Vagina (tissue), 2 donors: ENCODE measurements around the gene ATP8A2. TPM values are rescaled to one million over a fixed set of nuclear protein-coding genes. Genes with fewer than 3 reads are reported as not detected.

Experiments
- DNase-seq, 2 donors: peaks; one replicate each; pipeline ENCODE4 v3.0.0-alpha.2; 2017; ENCODE audit errors: extremely low spot score in 2 of 2
- H3K27ac ChIP-seq: fragments of 200-600 bp; sonication (generic); one replicate; pipeline ENCODE4 v1.5.1; 2019
- H3K27me3 ChIP-seq: fragments of 200-600 bp; sonication (generic); one replicate; pipeline ENCODE4 v1.5.1; 2019
- H3K36me3 ChIP-seq, 2 donors: fragments of 200-600 bp; sonication (generic); one replicate each; pipeline ENCODE4 v1.5.1; 2017 to 2019
- H3K4me1 ChIP-seq: fragments of 200-600 bp; sonication (generic); one replicate; pipeline ENCODE4 v1.5.1; 2019
- H3K4me3 ChIP-seq, 2 donors: fragments of 200-600 bp; sonication (generic); 1 replicate in 1 of 2; 2 replicates in 1 of 2; pipeline ENCODE4 v1.5.1; 2016 to 2019
- H3K9me3 ChIP-seq: fragments of 200-600 bp; sonication (generic); one replicate; pipeline ENCODE4 v1.5.1; 2019
- POLR2A ChIP-seq, 2 donors: fragments of 450-650 bp; IDR thresholded peaks; one replicate each; pipeline ENCODE4 v1.6.1; 2017; ENCODE audit warnings: antibody characterized with exemption in 2 of 2, mild to moderate bottlenecking in 2 of 2, moderate library complexity in 2 of 2
- POLR2AphosphoS5 ChIP-seq, 2 donors: sonication (generic); formaldehyde crosslinking; IDR thresholded peaks; one replicate each; pipeline ENCODE4 v1.9.0; 2017; ENCODE audit warnings: antibody characterized with exemption in 2 of 2, mild to moderate bottlenecking in 2 of 2, low read depth in 1 of 2; ENCODE audit not compliant: insufficient read depth in 1 of 2
- intact Hi-C: fragments of 100-400 bp; cut with DNase I; formaldehyde crosslinking; loops from one replicate; pipeline ENCODE4 v1.15.1; 2023
- total RNA-seq: library from RNA; depleted of rRNA; stranded (reverse); fragments of >200 nt; gene quantifications from one replicate; pipeline ENCODE4 v1.2.3, GENCODE V29; 2016
- TF ChIP-seq, protein P1 (sequence below), 3 experiments: fragments of 450-650 bp in 2 of 3; fragments of 200-600 bp in 1 of 3; sonication (generic) in 1 of 3; IDR thresholded peaks; one replicate each; pipeline ENCODE4 v1.5.1; 2017 to 2019; ENCODE audit warnings: antibody characterized with exemption in 3 of 3, mild to moderate bottlenecking in 2 of 3, moderate library complexity in 2 of 3

Gene ATP8A2
- total RNA-seq, 1 donor from 2014 or later, result 1.5 TPM

DNA sequence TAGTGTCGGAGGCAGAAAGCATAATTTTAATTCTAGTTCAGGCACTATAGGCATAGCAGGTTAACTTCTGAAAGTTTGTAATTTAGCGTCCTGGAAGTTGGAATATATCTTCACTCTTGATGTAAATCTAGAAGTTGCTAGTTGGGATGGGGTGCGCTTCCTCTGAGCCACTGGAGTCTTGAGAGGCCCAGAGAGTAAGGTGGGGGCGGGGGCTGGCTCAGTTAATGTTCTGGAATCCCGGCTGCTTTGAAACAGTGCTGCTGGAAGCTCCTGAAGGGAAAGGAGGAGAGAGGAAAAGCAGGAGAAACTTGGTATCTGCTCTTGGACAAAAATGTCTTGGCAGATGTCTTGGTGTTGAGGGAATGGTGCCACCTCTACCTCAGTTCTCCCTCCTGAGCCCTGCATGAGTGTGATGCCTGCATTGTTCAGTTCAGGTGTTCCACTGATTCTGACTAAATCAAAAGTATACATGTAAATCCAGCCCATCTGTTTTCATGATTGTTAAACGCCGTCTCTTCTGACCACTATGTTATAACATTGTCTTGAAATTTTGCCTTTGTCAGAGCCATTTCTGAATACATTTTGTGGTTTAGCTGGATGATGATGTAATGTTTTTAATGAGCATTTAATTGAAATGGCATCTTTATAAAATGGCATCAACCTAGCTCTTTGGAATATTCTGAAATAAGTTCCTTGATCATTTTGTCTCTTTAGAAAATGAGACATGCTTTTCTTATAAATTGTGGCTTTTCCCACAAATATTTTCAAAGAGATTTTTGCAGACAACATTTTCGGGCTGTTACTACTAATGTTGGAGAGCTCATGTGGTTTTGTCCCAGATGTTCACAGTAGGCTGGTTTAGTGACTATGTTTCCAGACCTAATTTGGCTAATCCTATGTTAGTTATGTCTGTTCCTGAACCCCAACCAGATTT is 477.3 kb downstream of the ATP8A2 start:
- no peak overlapping the region for H3K27ac ChIP-seq
- DNase-seq, result no peak
- TF ChIP-seq, protein P1, sequence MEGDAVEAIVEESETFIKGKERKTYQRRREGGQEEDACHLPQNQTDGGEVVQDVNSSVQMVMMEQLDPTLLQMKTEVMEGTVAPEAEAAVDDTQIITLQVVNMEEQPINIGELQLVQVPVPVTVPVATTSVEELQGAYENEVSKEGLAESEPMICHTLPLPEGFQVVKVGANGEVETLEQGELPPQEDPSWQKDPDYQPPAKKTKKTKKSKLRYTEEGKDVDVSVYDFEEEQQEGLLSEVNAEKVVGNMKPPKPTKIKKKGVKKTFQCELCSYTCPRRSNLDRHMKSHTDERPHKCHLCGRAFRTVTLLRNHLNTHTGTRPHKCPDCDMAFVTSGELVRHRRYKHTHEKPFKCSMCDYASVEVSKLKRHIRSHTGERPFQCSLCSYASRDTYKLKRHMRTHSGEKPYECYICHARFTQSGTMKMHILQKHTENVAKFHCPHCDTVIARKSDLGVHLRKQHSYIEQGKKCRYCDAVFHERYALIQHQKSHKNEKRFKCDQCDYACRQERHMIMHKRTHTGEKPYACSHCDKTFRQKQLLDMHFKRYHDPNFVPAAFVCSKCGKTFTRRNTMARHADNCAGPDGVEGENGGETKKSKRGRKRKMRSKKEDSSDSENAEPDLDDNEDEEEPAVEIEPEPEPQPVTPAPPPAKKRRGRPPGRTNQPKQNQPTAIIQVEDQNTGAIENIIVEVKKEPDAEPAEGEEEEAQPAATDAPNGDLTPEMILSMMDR (IDR thresholded peaks at IDR 0.05), result no peak
- TF ChIP-seq POLR2A (IDR thresholded peaks at IDR 0.05), result no peak
- H3K4me3 ChIP-seq, result no peak overlapping the region
- no peaks in the 10 kb centered on the region for H3K36me3 ChIP-seq
- H3K27me3 ChIP-seq, result no peaks in the 10 kb centered on the region
- intact Hi-C loops, result no loop called here
- H3K4me1 ChIP-seq, result no peaks in the 10 kb centered on the region
- no peaks in the 10 kb centered on the region for H3K9me3 ChIP-seq

DNA sequence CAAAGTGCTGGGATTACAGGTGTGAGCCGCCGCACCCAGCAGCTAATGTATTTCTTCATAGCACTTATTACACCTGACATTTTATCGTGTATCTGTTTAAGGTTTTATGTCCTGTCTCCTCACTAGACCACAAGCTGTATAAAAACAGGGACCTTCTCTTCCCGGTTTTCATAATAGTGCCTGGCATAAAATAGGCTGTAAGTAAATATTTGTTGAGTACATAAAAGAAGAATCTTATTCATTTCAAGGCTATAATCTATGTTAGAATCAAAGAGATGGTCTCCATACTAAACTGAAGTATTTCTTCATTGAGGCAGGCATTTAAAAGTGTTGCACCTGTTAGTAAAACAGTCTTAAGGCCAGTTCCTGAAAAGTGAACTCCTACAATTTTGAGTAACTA is 486.1 kb downstream of the ATP8A2 start:
- Histone ChIP-seq H3K36me3 (no peaks in the 10 kb centered on the region), H3K9me3 (no peaks in the 10 kb centered on the region), H3K4me1 (no peaks in the 10 kb centered on the region), H3K4me3 (no peak overlapping the region), H3K27me3 (no peaks in the 10 kb centered on the region), H3K27ac (no peak overlapping the region)
- no peak for DNase-seq
- TF ChIP-seq POLR2AphosphoS5 (IDR thresholded peaks at IDR 0.05; ENCODE audit: insufficient read depth in 1 of 2, low read depth in 1 of 2) (no peak), POLR2A (IDR thresholded peaks at IDR 0.05) (no peak)
- TF ChIP-seq, protein P1 (IDR thresholded peaks at IDR 0.05), result no peak
- intact Hi-C loops, result no loop called here

DNA sequence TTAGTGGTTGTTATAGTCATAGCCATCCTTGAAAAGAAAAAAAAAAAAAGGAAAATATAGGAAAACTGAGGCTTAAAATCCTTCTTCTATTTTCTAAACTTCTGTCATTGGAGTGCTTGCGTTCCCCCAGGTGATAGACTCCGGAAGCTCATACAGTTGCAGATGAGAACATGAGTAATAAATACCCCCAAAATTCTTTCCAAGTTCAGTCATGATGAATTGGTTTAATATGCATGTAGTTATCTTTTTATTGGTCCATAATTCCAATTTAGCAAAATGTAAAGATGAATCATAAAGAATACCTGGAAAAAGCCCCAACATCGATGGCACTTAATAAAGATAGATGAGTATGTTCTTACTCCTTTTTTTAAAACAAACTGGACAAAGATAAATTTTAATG is 487.8 kb downstream of the ATP8A2 start:
- no peak for TF ChIP-seq POLR2A (IDR thresholded peaks at IDR 0.05)
- TF ChIP-seq, protein P1 (IDR thresholded peaks at IDR 0.05), result no peak
- no peak for TF ChIP-seq POLR2AphosphoS5 (IDR thresholded peaks at IDR 0.05; ENCODE audit: insufficient read depth in 1 of 2, low read depth in 1 of 2)
- H3K36me3 ChIP-seq, result no peaks in the 10 kb centered on the region
- intact Hi-C loops, result no loop called here
- no peak for DNase-seq
- H3K4me3 ChIP-seq, result no peak overlapping the region
- H3K9me3 ChIP-seq, result no peaks in the 10 kb centered on the region
- H3K27me3 ChIP-seq, result no peaks in the 10 kb centered on the region
- no peak overlapping the region for H3K27ac ChIP-seq
- H3K4me1 ChIP-seq, result no peaks in the 10 kb centered on the region

DNA sequence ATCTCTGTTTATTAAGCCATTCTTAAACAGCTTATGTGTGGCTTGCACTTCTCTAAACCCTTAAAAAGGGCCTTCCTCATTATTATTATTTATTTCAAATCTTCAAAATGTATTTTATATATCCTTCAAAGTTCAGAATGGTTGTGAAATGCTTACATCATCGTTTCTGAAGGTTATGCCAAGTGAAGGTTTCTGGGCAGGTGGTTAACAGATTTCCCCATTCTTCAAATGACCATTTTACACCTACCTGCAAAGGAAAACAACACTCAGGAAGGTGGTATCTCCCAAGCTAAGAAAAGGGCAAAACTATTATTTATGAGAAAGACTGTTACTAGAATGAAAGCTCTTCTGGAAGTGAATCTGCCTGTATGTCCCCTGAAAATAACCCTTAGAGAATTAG is 488.5 kb downstream of the ATP8A2 start:
- Histone ChIP-seq H3K27me3 (no peaks in the 10 kb centered on the region), H3K4me1 (no peaks in the 10 kb centered on the region), H3K36me3 (no peaks in the 10 kb centered on the region), H3K9me3 (no peaks in the 10 kb centered on the region), H3K27ac (no peak overlapping the region), H3K4me3 (no peak overlapping the region)
- DNase-seq, result no peak
- intact Hi-C loops, result no loop called here
- no peak for TF ChIP-seq POLR2AphosphoS5 (IDR thresholded peaks at IDR 0.05; ENCODE audit: insufficient read depth in 1 of 2, low read depth in 1 of 2)
- TF ChIP-seq, protein P1 (IDR thresholded peaks at IDR 0.05), result no peak
- no peak for TF ChIP-seq POLR2A (IDR thresholded peaks at IDR 0.05)

DNA sequence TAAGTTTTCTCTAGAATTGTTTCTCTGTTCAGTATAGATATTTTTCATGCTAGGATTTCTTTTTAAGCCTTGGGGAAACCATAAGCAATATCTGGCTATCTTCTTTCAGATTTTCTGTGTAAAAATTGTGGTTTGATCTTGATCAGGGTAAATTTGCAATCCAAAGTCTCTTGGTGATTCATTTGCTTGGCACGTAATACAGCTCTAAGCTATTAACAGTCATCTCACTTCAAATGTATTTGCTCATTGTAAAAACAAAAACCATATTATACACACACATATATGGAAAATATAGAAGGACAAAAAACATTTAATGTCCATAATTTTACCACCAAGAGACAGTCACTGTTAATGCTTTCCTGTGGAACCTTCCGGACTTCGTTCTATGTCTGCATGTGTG is 489.1 kb downstream of the ATP8A2 start:
- H3K27me3 ChIP-seq, result no peaks in the 10 kb centered on the region
- intact Hi-C loops, result no loop called here
- H3K36me3 ChIP-seq, result no peaks in the 10 kb centered on the region

More for the DNA sequence above, 489.1 kb downstream of the ATP8A2 start:
- H3K9me3 ChIP-seq, result no peaks in the 10 kb centered on the region
- H3K4me1 ChIP-seq, result no peaks in the 10 kb centered on the region
- H3K27ac ChIP-seq, result no peak overlapping the region
- TF ChIP-seq, protein P1 (IDR thresholded peaks at IDR 0.05), result no peak
- TF ChIP-seq POLR2A (IDR thresholded peaks at IDR 0.05), result no peak
- no peak for TF ChIP-seq POLR2AphosphoS5 (IDR thresholded peaks at IDR 0.05; ENCODE audit: insufficient read depth in 1 of 2, low read depth in 1 of 2)
- H3K4me3 ChIP-seq, result no peak overlapping the region
- DNase-seq, result no peak
